Astrocyte (in vitro differentiated cells and primary cell): ENCODE results near the gene SLC16A9.

Experiments
- EZH2 ChIP-seq: IDR thresholded peaks from 2 replicates; pipeline ENCODE4 v1.6.1; 2012; ENCODE audit warnings: mild to moderate bottlenecking, low read length, inconsistent platforms; ENCODE audit not compliant: insufficient read depth
- TF ChIP-seq, protein P1 (sequence below): IDR thresholded peaks from 2 replicates; pipeline ENCODE4 v1.5.1; 2011; ENCODE audit warnings: low read depth, mild to moderate bottlenecking, inconsistent platforms, low read length, moderate library complexity; ENCODE audit not compliant: insufficient read depth

DNA sequence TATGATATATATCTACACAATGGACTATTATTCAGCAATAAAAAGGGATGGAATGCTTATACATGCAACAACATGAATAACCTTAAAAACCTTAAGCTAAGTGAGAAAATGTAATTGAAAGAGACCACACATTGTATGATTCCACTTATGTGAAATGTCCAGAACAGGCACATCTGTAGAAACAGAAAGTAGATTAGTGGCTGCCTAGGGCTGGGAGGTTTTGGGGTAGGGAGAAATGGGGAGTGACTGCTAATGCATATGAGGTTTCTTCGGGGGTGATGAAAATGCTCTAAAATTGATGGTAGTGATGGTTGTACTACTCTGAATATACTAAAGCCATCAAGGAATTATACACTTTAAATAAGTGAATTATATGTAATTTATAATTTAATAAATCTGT lies 14.7 kb downstream of the SLC16A9 start:
- TF ChIP-seq, protein P1, sequence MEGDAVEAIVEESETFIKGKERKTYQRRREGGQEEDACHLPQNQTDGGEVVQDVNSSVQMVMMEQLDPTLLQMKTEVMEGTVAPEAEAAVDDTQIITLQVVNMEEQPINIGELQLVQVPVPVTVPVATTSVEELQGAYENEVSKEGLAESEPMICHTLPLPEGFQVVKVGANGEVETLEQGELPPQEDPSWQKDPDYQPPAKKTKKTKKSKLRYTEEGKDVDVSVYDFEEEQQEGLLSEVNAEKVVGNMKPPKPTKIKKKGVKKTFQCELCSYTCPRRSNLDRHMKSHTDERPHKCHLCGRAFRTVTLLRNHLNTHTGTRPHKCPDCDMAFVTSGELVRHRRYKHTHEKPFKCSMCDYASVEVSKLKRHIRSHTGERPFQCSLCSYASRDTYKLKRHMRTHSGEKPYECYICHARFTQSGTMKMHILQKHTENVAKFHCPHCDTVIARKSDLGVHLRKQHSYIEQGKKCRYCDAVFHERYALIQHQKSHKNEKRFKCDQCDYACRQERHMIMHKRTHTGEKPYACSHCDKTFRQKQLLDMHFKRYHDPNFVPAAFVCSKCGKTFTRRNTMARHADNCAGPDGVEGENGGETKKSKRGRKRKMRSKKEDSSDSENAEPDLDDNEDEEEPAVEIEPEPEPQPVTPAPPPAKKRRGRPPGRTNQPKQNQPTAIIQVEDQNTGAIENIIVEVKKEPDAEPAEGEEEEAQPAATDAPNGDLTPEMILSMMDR, result no peak
- no peak for TF ChIP-seq EZH2
